Ramos (cell line): ENCODE data around the gene RRP15.

Experiments used
- in situ Hi-C: fragments of 300-500 bp; cut with MboI; formaldehyde crosslinking; loops from one replicate; pipeline ENCODE4 v1.14.3; 2022; ENCODE audit warnings: low sequenced_read_pairs; ENCODE audit not compliant: unreplicated experiment

RRP15 gene, protein sequence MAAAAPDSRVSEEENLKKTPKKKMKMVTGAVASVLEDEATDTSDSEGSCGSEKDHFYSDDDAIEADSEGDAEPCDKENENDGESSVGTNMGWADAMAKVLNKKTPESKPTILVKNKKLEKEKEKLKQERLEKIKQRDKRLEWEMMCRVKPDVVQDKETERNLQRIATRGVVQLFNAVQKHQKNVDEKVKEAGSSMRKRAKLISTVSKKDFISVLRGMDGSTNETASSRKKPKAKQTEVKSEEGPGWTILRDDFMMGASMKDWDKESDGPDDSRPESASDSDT

DNA sequence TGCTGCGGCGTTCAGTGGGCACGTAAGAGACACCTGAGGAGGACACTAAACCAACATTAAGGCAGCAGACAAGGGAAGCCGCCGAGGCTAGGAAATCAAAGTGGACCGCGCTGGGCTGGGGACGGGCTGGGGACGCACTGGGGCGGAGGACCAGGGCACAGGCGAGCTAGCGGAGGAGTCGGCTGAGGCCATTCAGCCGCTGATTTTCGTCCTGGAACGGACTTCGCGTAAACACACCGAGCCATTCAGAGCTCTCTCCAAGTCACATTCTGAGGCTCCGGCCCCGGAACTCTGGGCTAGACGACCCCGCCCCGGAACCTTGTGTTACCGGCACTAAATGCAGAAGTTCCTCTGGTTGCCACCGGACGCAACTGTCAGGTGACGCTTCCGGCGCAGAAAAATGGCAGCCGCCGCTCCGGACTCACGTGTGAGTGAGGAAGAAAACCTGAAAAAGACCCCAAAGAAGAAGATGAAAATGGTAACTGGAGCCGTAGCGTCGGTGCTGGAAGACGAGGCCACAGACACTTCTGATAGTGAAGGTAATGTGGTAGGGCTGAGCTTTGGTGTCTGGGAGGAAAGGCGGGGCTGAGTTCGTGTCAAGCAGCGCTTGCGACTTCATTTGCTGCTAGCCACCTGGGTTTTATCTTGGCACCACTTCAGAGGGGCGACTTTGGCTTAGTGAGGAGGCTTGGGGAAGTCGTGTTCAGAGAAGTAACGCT lies at the start of gene RRP15:
RRP15 (plus strand) TSS at position 377 of the 719 bp plus-strand sequence; CDS start at position 401, 24 bp downstream.
- in situ Hi-C loops: no loop called here

DNA sequence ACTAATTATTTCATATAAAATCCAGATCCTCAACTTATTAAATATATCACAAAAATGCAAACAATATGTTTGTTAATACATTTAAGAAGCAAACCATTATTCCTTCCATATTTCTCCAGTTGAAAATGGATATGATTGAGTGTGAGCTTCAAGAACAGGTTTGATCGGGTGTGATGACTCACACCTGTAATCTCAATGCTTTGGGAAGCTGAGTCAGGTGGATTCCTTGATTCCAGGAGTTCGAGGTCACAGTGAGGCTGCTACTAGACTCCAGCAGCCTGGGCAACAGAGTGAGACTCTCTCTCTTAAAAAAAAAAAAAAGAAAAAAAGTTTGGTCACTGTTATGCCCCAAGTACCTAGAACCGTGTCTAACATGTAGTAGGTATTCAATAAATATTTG lies 42.9 kb upstream of the RRP15 start:
- in situ Hi-C loops: no loop called here

DNA sequence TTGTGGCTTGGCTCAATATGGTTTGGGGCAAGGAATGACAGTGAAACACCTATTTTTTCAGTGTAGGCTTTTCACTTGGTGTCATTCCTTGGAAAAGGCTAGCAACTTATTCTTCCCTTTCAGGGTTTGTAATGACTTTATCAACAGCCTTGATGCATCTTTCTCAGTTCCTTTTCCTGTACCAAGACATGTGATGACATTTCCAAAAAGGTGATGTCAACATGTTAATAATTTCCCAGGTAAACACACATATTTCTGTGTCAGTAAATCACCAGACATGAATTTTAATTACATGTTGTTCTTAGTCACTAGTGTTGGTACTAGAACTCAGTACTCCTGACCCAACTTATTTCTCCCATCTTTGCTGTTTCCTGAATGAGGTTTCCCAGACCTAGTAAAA lies 37.8 kb upstream of the RRP15 start:
- in situ Hi-C loops: no loop called here

DNA sequence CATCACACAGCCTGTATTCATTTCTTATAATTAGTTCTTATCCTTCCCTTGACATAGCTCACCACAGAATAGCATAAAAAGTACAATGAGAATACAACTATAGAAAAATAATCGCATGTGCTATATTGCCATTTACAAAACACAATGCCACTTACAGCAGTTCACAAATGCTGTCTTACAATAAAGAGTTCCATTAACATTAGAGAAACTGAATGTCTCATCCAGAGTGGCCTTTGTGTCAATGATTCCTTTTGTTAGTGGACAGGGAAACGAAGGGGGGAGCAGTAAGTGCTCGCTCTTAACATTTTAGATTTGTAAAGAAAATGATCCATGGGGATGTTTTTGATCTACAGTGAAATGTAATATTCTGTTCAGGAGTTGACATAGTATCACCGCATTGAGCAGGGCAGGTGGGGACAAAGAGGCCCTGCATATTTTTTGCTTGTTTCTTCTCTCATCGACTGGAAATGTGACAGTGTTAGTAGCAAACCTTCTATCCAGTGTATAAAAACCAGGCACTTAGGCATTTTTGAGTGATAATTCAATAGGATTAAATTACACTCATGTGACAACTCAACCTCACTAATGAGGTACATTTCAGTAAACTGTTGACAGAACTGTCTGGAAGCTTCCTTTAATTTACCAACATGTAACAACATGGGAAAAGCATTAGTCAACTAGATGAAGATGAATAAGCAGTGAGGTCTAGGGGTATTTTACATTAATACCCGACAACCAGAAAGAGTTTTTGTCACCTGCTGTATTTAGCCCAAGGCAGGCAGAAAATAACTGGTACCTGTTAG lies 35.6 kb upstream of the RRP15 start:
- in situ Hi-C loops: no loop called here

DNA sequence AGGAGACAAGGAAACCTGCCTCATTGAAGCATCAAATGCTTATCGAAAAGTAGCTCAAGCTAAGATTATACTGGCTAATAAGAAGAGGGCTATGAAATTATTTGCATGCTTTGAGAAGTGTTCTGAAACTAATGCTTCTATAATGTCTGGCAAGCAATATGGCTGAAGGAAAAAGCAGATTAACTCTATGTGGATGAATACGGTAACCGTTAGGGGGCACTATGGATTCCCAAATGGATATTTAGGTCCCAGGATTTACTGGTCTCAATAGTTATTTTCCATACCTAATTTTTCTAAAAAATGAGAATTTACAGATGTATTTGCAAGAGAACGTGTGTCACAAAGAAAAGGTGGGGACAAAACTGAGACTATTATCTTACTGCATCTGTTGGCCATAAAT lies 34.6 kb upstream of the RRP15 start:
- in situ Hi-C loops: no loop called here

DNA sequence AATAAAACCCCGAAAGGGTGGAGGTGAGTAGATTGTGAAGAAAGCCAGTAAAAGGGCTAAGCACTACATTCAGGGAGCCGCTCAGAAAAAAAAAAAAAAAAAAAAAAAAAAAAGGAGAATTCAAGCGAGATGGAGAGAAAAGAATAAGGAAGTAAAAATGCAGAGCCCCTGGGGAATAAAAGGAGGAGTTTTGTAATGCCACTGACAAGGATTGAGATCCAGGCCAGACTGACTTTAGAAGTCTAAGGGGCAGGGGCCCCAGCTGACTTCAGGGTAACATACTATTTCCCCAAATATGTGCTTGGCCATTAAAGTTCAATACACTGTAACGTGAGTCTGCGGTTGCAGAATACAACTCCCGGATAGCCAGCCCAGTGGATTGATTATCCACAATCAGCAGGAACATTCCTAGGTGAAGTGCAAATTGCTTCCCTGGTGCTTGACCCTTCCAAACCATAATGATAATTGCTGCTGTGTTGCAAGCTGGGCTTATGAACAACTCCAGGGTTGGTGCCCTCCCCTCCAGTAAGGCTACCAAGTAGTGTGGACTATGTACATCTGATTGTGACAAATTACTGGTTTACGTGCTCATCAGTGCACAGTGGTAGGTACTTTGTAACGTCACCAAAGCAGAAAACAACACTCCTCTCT lies 30.7 kb upstream of the RRP15 start:
- in situ Hi-C loops: no loop called here

DNA sequence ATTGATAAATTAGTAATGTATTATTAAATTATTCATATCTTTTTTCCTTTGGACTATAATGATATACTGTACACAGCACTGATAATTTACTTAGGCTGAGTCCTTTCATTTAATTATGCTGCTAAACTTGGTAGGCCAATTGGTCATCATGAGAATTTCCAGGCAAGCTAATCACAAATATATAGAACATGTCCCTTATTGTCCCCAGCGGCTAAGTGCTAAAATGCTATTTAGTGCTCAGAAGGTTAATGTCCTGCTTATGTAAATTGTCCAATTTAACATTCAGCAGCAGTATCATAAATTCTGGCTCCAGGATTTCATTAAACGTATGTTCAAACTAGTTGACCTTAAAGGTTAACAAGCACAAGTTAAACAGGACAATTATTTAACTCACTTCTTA lies 30.0 kb upstream of the RRP15 start:
- in situ Hi-C loops: no loop called here

DNA sequence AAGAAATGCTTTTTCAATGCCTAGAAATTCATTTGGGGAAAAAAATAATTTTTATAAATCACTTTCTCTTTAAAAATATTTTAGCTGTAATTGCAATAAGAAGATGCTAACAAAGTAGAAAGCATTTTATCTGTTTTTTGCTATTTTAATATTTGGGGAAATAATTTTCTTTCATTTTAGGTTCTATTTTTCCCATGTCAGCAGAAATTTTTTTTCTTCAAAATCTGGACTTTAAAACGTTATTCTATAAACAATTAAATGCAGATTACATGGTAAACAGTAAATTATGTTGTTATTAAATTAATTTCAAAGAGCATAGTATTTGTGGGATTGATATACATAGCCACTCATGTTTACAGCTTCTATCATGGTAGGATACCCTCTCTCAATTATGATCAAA lies 27.7 kb upstream of the RRP15 start:
- in situ Hi-C loops: no loop called here

DNA sequence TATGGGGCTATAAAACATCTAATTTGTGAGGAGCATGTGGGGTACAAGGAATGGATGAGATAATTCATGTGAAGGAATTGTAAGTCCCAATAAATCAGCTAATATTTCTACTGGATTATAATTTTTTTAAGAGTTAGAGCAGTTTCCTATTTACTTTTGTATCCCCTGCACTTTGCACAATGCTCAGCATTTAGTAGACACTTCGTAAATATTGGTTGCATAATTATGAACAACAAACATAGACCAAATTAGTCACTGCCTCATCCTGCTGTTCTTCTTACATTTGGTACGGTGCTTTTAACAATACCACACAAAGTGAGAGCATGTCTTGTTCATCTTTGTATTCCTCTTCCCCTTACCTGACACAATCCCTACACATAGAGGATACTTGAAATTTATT lies 27.1 kb upstream of the RRP15 start:
- in situ Hi-C loops: no loop called here

DNA sequence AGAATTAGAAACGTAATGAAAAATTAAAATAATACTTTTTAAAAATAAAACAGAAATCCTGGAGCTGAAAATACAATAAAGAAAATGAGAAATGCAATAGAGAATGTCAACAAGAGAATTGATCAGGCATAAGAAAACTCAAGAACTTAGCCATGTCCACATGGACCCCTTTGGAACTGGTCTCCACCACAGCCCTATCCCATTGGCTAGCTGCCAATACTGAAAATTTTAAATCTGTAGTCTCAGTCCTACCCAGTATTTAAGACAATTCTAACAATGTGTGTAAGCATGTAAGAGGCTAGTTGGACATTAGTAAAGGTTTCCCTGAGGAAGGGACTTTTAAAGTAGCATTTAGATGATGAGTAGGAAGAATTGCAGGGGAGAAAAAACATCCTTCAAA lies 25.8 kb upstream of the RRP15 start:
- in situ Hi-C loops: no loop called here

DNA sequence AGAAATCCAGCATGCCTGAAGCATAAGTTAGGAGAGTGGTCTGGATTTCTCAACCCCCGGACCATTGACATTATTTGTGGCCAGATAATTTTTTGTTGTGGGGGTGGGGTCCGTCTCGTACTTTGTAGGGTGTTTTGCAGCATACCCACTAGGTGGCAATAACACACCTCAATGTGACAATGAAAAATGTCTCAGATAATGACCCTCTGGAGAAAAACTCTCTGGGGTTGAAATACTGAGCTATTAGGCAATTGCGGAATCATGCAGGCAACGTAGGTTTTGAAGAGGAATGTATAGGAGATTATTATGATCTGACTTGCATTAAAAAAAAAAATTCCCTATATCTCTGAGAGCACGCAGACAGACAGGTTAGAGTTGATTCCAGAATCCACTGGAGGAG lies 25.3 kb upstream of the RRP15 start:
- in situ Hi-C loops: no loop called here

DNA sequence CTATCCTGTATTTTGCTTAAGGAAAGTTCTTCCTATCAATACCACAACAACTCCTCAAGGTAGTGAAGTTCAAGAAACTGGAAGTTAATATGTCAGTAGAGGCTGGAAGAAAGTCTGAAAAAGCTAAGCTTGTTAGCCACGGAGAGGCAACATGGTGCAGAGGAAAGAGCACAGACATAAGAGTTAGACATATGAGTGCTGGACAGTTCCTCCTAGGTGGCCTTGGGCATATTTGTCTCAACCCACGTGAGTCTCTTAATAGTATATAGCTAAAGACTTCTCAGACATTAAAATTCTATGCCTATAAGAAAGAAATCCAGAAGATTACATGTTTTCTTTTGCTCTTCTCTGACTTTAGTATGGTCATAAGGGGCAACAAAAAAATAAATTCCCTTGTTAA lies 22.8 kb upstream of the RRP15 start:
- in situ Hi-C loops: no loop called here

DNA sequence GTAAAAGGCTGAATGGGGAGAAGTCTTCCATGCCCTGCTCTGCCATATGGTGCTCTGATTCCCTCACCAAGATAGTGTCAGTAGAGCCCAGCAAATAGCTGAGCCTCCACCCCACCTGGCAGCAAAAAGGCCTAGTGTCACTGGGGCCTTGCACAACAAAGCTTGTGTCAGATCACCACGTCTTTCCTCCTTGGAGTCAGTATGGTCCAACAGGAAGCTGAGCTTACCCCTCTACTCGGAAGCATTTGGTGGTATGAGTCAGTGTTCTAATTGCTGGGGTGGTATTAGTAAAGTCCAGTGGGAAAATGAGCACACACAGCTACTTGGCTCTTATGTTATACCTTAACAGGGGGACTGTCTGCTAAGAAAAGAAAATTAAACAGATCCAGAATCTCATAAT lies 18.7 kb upstream of the RRP15 start:
- in situ Hi-C loops: no loop called here

DNA sequence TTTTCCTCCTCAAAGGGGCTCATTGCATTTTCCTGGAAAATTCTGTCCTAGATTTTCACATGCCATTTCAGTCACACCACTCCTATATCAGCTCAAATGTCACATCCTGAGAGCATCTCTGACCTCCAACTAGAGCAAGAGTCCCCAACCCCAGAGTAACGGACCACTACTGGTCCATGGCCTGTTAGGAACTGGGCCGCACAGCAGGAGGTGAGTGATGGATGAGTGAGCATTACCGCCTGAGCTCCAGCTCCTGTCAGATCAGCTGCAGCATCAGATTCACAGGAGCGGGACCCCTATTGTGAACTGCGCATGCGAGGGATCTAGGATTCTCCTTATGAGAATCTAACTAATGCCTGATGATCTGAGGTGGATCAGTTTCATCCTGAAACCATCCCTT lies 12.7 kb upstream of the RRP15 start:
- in situ Hi-C loops: no loop called here

DNA sequence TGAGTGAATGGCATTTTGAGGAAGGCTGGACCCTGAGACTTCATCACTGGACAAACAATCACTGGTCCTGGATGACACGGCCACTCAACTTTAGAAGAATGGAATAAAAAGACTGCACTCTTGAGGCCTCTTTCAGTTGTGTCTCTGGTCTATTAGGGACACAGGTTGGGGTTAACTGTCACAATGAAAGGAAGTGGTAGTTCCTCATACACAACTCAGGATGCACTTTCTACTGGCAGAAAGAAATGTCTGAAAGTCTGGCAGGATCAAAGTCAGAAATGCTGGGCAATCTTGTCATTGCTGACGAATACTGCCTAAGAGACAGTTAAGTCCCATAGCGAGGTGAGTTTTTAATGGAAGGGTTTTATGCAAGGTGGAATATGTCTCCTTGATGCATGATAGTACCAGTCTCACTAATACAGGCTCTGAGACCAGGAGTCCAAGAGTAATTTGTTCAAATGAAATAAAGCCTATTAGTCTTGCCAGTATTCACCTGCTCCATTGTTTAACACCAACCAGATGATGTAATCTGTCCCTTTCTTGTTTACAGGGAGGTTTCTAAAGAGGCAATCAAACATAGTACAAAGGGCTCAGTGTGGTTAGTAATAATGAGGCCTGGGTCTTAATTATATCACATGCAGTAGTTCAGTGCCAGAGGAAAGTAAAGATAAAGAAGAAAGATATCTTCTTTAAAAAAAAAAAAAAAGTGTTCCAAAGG lies 11.2 kb upstream of the RRP15 start:
- in situ Hi-C loops: no loop called here

DNA sequence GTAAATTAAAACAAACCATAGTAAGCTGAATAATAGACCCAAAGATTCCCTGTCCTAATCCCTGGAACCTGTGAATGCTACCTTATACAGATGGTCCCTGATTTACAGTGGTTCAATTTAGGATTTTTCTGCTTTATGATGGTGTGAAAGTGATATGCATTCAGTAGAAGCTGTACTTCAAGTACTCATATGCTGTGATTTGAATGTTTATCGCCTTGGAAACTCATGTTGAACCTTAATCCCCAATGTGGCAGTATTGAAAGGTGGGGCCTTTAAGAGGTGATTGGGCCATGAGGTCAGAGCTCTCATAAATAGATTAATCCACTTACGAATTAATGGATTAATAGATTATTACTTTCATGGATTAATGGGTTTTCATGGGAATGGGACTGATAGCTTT lies 10.6 kb upstream of the RRP15 start:
- in situ Hi-C loops: no loop called here

DNA sequence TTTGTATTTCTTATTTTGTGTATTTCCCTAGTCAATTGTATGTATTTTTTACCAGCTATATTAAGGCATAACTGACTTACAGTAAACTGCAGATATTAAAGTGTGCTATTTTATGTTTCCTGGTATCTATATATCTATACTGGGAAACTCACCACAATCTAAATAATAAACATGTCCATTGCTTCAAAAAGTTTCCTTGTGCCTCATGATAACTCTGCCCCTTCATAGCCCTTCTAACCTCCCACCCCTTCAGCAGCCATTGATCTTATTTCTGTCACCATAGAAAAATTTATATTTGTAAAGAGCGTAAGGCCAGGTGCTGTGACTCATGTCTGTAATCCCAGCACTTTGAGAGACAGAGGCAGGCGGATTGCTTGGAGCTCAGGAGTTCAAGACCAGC lies 9.3 kb upstream of the RRP15 start:
- in situ Hi-C loops: no loop called here

DNA sequence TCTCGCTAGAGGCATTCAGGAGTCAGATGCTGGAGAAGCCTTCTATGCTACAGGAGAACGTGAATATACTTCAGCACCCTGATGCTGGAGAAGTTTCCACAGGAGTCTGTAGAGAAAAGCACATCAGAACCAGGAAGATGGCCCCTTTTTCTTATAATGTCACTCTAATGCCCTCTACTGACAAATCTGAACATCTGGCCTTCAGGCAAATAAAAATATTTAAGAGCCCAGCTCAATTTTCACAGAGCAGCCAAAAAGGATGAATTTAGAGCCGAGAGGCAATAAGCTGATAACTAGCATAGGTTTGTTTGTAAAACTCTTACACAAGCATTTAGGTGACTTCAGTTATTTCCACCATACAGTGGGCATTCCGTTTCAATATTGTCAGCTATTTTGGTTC lies 3.8 kb upstream of the RRP15 start:
- in situ Hi-C loops: no loop called here

DNA sequence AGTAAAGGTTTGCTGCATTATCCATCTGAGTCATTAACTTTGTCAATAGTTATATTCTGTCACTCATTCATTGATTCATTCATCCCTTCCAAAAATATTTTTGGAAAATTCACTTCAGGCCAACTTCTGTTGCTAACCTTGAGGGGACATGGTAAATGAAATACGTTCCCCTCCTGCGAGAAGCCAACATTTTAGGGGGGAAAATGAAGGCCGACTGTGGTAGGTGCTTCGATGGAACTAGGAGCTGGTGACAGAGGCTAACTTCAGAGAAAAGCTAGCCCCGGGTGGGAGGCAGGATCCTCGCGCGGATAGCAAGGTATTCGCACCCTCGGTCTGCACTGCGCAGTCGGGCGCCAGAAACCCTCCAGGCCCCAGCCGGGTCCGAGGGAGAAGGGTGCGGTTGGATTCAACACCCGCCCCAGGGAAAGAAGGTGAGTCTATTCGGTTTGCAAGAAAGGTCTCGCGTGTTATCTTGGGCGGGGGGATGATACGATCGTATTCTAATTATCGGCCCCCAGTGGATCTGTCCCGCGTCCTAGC lies 646 bp upstream of the RRP15 start:
- in situ Hi-C loops: no loop called here

DNA sequence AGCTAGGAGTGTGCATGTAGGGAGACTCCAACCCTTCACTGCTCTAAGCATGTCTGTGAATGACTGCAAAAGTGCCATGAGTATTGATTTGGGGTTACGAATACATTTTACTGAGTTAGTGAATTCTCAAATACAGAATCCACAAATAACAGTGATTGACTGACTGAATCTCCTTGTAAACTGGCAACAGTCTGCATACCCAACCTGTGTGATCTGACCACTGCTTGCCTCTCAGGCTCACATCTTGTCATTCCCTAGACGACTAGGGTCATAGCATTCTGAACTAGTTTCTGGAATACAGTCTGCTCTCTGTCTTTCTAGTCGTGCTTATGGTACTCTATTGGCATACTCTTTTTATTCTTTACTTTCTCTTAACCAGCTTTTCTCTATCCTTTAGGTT lies 7.4 kb downstream of the RRP15 start:
- in situ Hi-C loops: no loop called here
